ENCODE measurements around the gene ANKRD45.
"Not testable (repeated sequence)": the region's sequence is repeated elsewhere in the genome, so short reads cannot be mapped to it uniquely, and the experiment has no call there.

The ANKRD45 gene

DNA sequence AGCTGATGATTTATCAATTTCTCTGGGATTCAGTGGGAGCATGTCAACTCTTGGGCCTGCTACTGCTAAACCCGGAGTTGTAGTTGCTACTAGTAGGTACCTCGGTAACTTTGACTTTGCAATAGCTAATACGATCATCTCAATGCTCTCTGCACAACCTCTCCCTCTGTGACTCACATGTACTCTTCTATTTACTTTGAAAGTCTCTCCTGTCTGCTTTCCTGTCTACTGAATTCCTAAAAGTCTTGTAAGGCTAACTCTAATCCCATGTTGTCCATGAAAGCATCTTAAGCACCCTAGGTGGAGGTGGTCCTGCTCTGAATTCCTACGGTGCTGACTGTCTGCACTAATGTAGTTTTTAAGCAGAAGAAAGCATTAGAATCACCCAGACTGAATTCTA, 96.1 kb downstream of the ANKRD45 start:
- no peak for DNase-seq (ENCODE audit: low read depth in 1 of 2, low spot score in 1 of 2)

DNA sequence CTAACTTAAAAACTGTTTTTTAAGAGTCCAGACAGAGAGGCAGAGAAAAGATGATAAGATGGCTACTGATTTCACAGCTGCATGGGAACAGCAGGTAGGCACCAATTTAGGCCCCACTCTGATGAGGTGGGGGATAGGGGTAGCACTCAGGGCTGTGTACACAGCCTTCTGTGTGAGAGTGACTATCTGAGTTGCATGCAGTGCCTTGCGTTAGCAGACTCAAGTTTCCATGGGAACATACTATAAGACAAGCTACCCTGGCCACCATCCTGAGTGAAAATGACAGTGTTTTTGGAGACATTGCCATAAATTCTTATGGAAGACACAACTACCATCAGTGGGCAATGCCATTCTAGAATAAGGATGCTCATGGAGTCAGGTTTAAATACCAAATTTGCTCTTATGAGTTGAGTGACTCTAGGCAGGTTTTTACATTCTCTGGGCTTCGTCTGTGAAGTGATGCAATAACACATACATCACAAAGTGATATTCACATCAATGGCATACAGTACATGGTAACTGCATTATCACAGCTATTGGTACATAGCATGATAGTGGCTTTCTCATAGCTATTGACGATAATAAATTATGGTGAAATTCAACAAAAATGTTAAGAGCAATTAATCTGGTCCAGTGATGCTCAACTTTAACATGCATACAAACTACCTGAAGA, 97.3 kb downstream of the ANKRD45 start:
- DNase-seq (ENCODE audit: low read depth in 1 of 2, low spot score in 1 of 2): no peak

DNA sequence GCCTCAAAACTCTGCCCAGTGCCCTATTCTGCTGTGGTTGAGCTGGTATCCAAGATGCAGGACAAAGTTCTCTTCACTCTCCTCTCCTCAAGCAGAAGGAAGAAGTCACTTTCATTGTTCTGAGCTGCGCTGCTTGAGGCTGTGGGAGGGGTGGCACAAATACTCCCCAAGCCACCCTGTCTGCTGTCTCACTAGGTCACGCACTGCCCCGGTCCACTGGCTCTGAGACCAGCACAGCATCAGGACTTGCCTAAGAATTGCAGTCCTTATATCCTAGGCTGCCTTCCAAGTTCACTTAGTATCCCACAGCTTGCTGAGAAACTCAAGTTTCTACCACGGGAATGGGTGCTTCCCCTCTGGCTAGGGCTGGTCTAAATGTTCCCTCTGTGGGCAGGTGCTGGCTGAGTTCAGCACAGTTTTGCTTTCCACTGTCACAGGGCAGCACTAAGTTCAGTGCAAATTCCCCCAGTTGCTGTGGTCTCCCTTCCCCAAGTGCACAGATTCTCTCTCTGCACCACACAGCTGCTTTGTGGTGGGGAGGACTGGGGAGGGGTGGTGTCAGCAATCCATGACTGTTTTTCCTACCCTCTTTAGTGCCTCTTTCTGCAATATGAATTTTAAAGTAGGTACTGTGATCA, 99.2 kb downstream of the ANKRD45 start:
- no peak for DNase-seq (ENCODE audit: low read depth in 1 of 2, low spot score in 1 of 2)

DNA sequence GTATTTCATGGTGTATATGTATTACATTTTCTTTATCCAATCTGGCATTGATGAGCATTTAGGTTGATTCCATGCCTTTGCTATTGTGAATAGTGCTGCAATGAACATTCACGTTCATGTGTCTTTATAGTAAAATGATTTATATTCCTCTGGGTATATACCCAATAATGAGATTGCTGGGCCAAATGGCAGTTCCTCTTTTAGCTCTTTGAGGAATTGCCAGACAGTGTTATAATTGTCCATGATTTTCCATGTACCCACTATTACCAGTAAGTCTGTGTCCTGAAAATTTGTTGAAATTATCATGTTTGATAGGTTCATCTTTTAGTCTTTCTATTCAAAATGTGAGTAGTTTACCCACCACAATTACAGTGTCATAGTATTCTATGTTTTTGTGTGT, 101.2 kb downstream of the ANKRD45 start:
- no peak for DNase-seq (ENCODE audit: low read depth in 1 of 2, low spot score in 1 of 2)

DNA sequence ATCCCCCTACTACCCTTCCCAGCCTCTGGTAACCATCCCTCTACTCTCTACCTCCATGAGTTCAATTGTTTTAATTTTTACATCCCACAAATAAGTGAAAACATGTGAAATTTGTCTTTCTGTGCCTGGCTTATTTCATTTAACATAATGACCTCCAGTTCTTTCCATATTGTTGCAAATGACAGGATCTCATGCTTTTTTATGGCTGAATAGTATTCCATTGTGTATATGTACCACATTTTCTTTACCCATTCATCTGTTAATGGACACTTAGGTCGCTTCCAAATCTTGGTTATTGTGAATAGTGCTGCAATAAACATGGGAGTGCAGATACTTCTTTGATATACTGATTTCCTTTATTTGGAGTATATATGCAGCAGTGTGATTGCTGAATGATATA, 105.8 kb downstream of the ANKRD45 start:
- not testable (repeated sequence) for DNase-seq (ENCODE audit: low read depth in 1 of 2, low spot score in 1 of 2)

DNA sequence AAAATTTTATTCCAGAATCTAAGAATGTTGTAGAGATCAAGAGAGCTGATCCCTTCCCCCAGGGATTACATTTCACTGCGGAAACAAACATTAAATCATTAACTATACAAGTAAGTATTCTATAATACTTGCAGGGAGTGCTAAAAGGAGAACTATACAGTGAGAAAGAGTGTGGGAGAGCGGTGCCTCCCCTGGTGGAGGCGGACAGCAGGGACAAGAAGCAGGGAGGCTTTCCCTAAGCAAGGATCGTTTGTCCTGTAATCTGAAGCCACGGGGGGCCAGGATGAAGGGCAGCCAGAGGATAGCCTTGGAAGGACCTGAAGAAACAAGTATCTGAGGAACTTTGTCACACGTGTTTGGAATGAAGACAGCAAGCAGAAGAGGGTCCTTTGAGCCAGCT, 106.8 kb downstream of the ANKRD45 start:
- DNase-seq (ENCODE audit: low read depth in 1 of 2, low spot score in 1 of 2): no peak

DNA sequence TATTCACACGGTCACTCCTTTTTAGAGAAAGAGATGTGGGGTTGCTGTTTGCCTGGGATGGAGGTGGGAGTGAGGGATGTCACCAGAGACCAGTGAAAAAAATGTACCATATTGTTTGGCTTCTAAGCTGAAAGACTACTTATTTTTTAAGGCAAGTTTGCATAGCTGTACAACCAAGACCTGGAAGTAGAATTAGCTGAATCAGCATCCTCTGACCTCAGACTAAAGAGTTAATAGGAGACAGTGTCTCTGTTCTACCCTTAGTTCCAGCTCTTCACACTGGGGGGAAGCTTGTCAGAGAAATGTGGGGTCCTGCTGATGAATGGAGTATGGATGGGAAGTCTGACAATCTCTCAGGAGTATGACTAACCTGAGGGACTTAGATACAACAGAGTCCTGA, 108.4 kb downstream of the ANKRD45 start:
- no peak for DNase-seq (ENCODE audit: low read depth in 1 of 2, low spot score in 1 of 2)

DNA sequence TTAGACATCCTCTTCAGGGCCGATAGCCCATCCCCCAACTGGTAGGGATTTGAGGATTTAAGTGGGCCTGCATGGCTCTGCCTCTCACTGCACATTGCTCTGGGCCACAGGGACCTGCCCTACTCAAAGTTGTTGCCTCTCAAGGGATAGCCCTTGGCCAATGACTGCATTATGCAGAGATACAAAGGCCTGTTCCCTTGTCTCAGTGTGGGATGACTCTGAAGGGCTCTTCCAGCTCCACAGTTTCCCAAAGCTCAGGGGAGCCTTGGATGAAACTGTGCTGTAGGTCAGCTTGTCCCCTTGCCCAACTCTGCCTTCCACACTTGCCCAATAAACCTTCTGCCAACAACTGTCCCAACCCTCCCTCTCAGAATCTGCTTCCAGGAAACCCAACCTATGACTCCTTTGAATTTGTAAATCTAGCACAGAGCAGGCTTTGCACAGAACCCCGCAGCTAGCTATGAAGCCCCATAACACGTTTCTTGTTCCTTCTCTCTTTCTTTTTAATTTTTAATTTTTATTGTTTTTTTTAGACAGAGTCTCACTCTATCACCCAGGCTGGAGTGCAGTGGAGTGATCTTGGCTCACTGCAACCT, 109.3 kb downstream of the ANKRD45 start:
- DNase-seq (ENCODE audit: low read depth in 1 of 2, low spot score in 1 of 2): no peak
